GM23338 (cell line): Measurements from ENCODE around the gene UBA6. TPM values are rescaled to one million over a fixed set of nuclear protein-coding genes. Genes with fewer than 3 reads are reported as not detected.
A peak's percentile ranks its signal among the peaks of the same experiment; 100 is the strongest.

Experiments
- ATAC-seq: fragments of 200-7000 bp; cut with Tn5 transposase; 3 replicates; pipeline ENCODE4 v1.9.1; 2020
- DNase-seq: peaks from one replicate; pipeline ENCODE4 v3.0.0-alpha.2; 2015; ENCODE audit warnings: low spot score
- H2AFZ ChIP-seq: fragments of 200-600 bp; sonication (generic); 2 replicates; pipeline ENCODE4 v1.8.0; 2016; ENCODE audit warnings: antibody characterized with exemption, mild to moderate bottlenecking, moderate library complexity
- H3F3A ChIP-seq: fragments of 200-600 bp; sonication (generic); replicated peaks from 2 replicates; pipeline ENCODE4 v1.8.0; 2017; ENCODE audit warnings: antibody characterized with exemption, mixed run types, low read depth
- H3K27ac ChIP-seq: fragments of 200-600 bp; sonication (generic); 2 replicates; pipeline ENCODE4 v1.6.1; 2016; ENCODE audit warnings: low read depth
- H3K27me3 ChIP-seq: fragments of 200-600 bp; sonication (generic); 2 replicates; pipeline ENCODE4 v1.8.0; 2016; ENCODE audit warnings: mild to moderate bottlenecking, mixed run types, moderate library complexity; ENCODE audit not compliant: insufficient read depth
- H3K36me3 ChIP-seq: fragments of 200-600 bp; sonication (generic); 2 replicates; pipeline ENCODE4 v1.8.0; 2016; ENCODE audit warnings: mild to moderate bottlenecking; ENCODE audit not compliant: insufficient read depth
- H3K4me1 ChIP-seq: fragments of 200-600 bp; sonication (generic); 2 replicates; pipeline ENCODE4 v1.8.0; 2016; ENCODE audit warnings: mild to moderate bottlenecking, moderate library complexity; ENCODE audit not compliant: insufficient read depth
- H3K4me2 ChIP-seq: fragments of 200-600 bp; sonication (generic); 2 replicates; pipeline ENCODE4 v1.7.1; 2017; ENCODE audit warnings: mixed run types
- H3K4me3 ChIP-seq: fragments of 200-600 bp; sonication (generic); 2 replicates; pipeline ENCODE4 v1.6.1; 2016; ENCODE audit warnings: mixed run types
- H3K79me2 ChIP-seq: fragments of 200-600 bp; sonication (generic); replicated peaks from 2 replicates; pipeline ENCODE4 v1.8.0; 2017; ENCODE audit warnings: mild to moderate bottlenecking; ENCODE audit not compliant: insufficient read depth
- H3K9me2 ChIP-seq: fragments of 200-600 bp; sonication (generic); 2 replicates; pipeline ENCODE4 v1.8.0; 2017; ENCODE audit not compliant: insufficient read depth
- H4K20me1 ChIP-seq: fragments of 200-600 bp; sonication (generic); replicated peaks from 2 replicates; pipeline ENCODE4 v1.8.0; 2017; ENCODE audit warnings: mild to moderate bottlenecking; ENCODE audit not compliant: insufficient read depth
- H3K27ac Mint-ChIP-seq: 2 replicates; pipeline ENCODE4 v1.8.0; 2020; ENCODE audit warnings: inconsistent platforms, mild to moderate bottlenecking, moderate library complexity, mixed read lengths
- H3K27me3 Mint-ChIP-seq: 3 replicates; pipeline ENCODE4 v1.8.0; 2022; ENCODE audit warnings: low read depth, mild to moderate bottlenecking, moderate library complexity, mixed read lengths, inconsistent platforms; ENCODE audit not compliant: insufficient read depth, poor library complexity
- H3K36me3 Mint-ChIP-seq: 3 replicates; pipeline ENCODE4 v1.8.0; 2021; ENCODE audit warnings: low read depth, mild to moderate bottlenecking, inconsistent platforms, moderate library complexity, mixed read lengths
- H3K4me1 Mint-ChIP-seq: 3 replicates; pipeline ENCODE4 v1.8.0; 2020; ENCODE audit warnings: mild to moderate bottlenecking, inconsistent platforms, mixed read lengths
- H3K4me3 Mint-ChIP-seq: 3 replicates; pipeline ENCODE4 v1.8.0; 2021; ENCODE audit warnings: moderate library complexity, mild to moderate bottlenecking, inconsistent platforms, mixed read lengths
- H3K9me3 Mint-ChIP-seq: 3 replicates; pipeline ENCODE4 v1.8.0; 2020; ENCODE audit warnings: moderate library complexity, mild to moderate bottlenecking, inconsistent platforms, mixed read lengths
- CREB1 ChIP-seq: fragments of 250-450 bp; sonication (Bioruptor Pico); IDR thresholded peaks from 2 replicates; pipeline ENCODE4 v1.5.0; 2020; ENCODE audit warnings: low read depth, mild to moderate bottlenecking, moderate library complexity
- EZH2 ChIP-seq: fragments of 200-600 bp; sonication (generic); IDR thresholded peaks from one replicate; pipeline ENCODE4 v1.8.0; 2017; ENCODE audit warnings: antibody characterized with exemption, mild to moderate bottlenecking, low read depth; ENCODE audit not compliant: unreplicated experiment
- EZH2phosphoT487 ChIP-seq: fragments of 200-600 bp; sonication (generic); IDR thresholded peaks from one replicate; pipeline ENCODE4 v1.8.1; 2018; ENCODE audit warnings: antibody characterized with exemption; ENCODE audit not compliant: unreplicated experiment
- JUNB ChIP-seq: IDR thresholded peaks from one replicate; pipeline ENCODE4 v1.6.1; 2016; ENCODE audit warnings: antibody characterized with exemption; ENCODE audit not compliant: unreplicated experiment
- POLR2AphosphoS5 ChIP-seq: IDR thresholded peaks from 2 replicates; pipeline ENCODE4 v1.6.1; 2016; ENCODE audit warnings: antibody characterized with exemption, low read depth
- ZNF114 ChIP-seq: fragments of 250-450 bp; sonication (Bioruptor Pico); IDR thresholded peaks from 2 replicates; pipeline ENCODE4 v1.5.0; 2020; ENCODE audit warnings: mild to moderate bottlenecking, moderate library complexity
- ZNF331 ChIP-seq: fragments of 250-450 bp; sonication (Bioruptor Pico); IDR thresholded peaks from 2 replicates; pipeline ENCODE4 v1.5.0; 2020; ENCODE audit warnings: low read depth, mild to moderate bottlenecking, moderate library complexity
- polyA plus RNA-seq: library from polyadenylated mRNA; unstranded; fragments of >200 nt; fragmentation: Nextera tagmentation; extraction: Ambion mirVana; gene quantifications from 2 replicates; pipeline ENCODE4 v1.2.1, GENCODE V29; 2016
- total RNA-seq: library from RNA; depleted of rRNA; stranded (reverse); fragments of >200 nt; shearing (Covaris generic); gene quantifications from 2 replicates; pipeline ENCODE4 v1.2.3, GENCODE V29; 2014
- TF ChIP-seq, protein P1 (sequence below), 2 experiments: fragments of 200-600 bp in 1 of 2; sonication (generic) in 1 of 2; conservative IDR thresholded peaks; 2 replicates each; pipeline versions ENCODE4 v1.5.1 to v1.6.1; 2016 to 2017; ENCODE audit warnings: antibody characterized with exemption in 2 of 2, low read depth in 2 of 2, mild to moderate bottlenecking in 2 of 2, moderate library complexity in 1 of 2
- TF ChIP-seq, protein P2 (sequence below): fragments of 250-450 bp; sonication (Bioruptor Pico); IDR thresholded peaks from 2 replicates; pipeline ENCODE4 v1.5.0; 2020; ENCODE audit warnings: mild to moderate bottlenecking, moderate library complexity
- TF ChIP-seq, protein P3 (sequence below): IDR thresholded peaks from 2 replicates; pipeline ENCODE4 v1.6.1; 2016; ENCODE audit warnings: antibody characterized with exemption

The UBA6 gene
- total and polyA plus RNA-seq, 2 experiments from 2014 or later = 17.6 to 77.3 TPM

DNA sequence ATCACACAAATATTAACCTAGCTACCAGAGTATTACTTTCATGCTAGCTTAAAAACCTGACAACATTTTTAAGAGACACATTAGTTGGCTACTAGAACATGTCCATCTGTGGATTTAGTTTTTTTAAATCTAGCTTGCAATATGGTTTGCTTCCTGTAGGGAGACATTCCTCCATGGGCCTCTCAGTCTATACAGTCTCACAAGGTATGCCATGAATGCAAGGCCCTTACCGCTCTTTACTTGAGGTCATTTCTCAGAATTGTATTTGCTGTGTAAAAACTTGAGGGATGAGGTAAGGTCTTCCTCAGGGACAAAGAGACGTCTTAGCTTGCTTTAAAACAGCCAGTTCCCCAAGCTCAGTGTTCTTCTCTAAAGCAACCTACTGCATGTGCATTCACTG, 26.9 kb downstream of the UBA6 start:
- Mint-ChIP-seq H3K4me3 (no peak overlapping the region), H3K27ac (peak overlapping the region; percentile 83; the same call in 1 of the 2 replicates), H3K4me1 (no peaks in the 10 kb centered on the region), H3K27me3 (no peaks in the 10 kb centered on the region), H3K36me3 (peaks cover 52% of the 10 kb centered on the region), H3K9me3 (no peaks in the 10 kb centered on the region)
- peaks cover 51% of the 10 kb centered on the region for H3K36me3 ChIP-seq
- no peak for TF ChIP-seq CREB1 (CRISPR knock-in tag)
- TF ChIP-seq, protein P1, sequence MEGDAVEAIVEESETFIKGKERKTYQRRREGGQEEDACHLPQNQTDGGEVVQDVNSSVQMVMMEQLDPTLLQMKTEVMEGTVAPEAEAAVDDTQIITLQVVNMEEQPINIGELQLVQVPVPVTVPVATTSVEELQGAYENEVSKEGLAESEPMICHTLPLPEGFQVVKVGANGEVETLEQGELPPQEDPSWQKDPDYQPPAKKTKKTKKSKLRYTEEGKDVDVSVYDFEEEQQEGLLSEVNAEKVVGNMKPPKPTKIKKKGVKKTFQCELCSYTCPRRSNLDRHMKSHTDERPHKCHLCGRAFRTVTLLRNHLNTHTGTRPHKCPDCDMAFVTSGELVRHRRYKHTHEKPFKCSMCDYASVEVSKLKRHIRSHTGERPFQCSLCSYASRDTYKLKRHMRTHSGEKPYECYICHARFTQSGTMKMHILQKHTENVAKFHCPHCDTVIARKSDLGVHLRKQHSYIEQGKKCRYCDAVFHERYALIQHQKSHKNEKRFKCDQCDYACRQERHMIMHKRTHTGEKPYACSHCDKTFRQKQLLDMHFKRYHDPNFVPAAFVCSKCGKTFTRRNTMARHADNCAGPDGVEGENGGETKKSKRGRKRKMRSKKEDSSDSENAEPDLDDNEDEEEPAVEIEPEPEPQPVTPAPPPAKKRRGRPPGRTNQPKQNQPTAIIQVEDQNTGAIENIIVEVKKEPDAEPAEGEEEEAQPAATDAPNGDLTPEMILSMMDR (conservative IDR thresholded peaks at IDR 0.05; ENCODE audit: low read depth in 2 of 2) = peak in 1 of 2 experiments; percentile 18; a peak in 1 of 4 replicates
- ATAC-seq = peak; percentile 66
- H3F3A ChIP-seq = no peaks in the 10 kb centered on the region
- DNase-seq = peak; percentile 59
- H3K27ac ChIP-seq = 0 out of 2 replicates have a peak overlapping the region, but pooled peaks have one; percentile 67
- H3K4me3 ChIP-seq = no peak overlapping the region
- no peaks in the 10 kb centered on the region for H3K79me2 ChIP-seq
- no peak overlapping the region for H2AFZ ChIP-seq
- H3K4me2 ChIP-seq = no peak overlapping the region
- H3K9me2 ChIP-seq = no peaks in the 10 kb centered on the region
- H3K27me3 ChIP-seq = no peaks in the 10 kb centered on the region
- no peaks in the 10 kb centered on the region for H3K4me1 ChIP-seq
- 0 out of 2 replicates have a peak, but pooled peaks cover 3% of the 10 kb centered on the region for H4K20me1 ChIP-seq

DNA sequence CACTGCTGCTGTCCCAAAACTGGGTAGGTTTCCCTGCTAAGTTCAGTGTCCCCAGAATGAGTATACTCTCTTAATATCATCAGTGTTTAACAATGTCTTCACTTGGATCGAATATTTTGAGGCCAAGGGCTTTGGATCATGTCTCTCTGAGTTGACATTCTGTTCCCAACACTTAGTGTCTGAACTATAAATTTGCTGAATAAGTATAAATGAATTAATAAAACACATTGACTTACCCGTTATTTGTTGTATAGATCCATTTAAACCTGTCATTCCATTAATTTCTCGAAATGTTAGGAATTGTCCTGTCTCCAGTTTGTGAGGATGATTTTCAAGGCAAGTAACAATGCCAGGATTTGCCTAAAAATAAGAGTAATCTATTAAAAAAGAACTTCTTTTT, 32.6 kb downstream of the UBA6 start:
- Mint-ChIP-seq H3K4me1 (no peaks in the 10 kb centered on the region), H3K27me3 (no peaks in the 10 kb centered on the region), H3K4me3 (no peak overlapping the region), H3K36me3 (peaks cover 42% of the 10 kb centered on the region), H3K9me3 (no peaks in the 10 kb centered on the region), H3K27ac (no peak overlapping the region)
- no peak overlapping the region for H3K4me2 ChIP-seq
- H3K27ac ChIP-seq = no peak overlapping the region
- H2AFZ ChIP-seq = no peak overlapping the region
- no peaks in the 10 kb centered on the region for H3K4me1 ChIP-seq
- H3K4me3 ChIP-seq = no peak overlapping the region
- H3K79me2 ChIP-seq = no peaks in the 10 kb centered on the region; the same call in 1 of the 2 replicates
- no peaks in the 10 kb centered on the region for H3F3A ChIP-seq
- H4K20me1 ChIP-seq = 0 out of 2 replicates have a peak, but pooled peaks cover 3% of the 10 kb centered on the region
- no peak for DNase-seq
- no peaks in the 10 kb centered on the region for H3K9me2 ChIP-seq
- ATAC-seq = no peak
- H3K36me3 ChIP-seq = peaks cover 38% of the 10 kb centered on the region; the same call in 1 of the 2 replicates
- no peaks in the 10 kb centered on the region for H3K27me3 ChIP-seq
- TF ChIP-seq JUNB (no peak), EZH2phosphoT487 (no peak), POLR2AphosphoS5 (no peak), CREB1 (CRISPR knock-in tag) (no peak), EZH2 (no peak), ZNF331 (CRISPR knock-in tag) (no peak), ZNF114 (CRISPR knock-in tag) (no peak)
- TF ChIP-seq, protein P2, sequence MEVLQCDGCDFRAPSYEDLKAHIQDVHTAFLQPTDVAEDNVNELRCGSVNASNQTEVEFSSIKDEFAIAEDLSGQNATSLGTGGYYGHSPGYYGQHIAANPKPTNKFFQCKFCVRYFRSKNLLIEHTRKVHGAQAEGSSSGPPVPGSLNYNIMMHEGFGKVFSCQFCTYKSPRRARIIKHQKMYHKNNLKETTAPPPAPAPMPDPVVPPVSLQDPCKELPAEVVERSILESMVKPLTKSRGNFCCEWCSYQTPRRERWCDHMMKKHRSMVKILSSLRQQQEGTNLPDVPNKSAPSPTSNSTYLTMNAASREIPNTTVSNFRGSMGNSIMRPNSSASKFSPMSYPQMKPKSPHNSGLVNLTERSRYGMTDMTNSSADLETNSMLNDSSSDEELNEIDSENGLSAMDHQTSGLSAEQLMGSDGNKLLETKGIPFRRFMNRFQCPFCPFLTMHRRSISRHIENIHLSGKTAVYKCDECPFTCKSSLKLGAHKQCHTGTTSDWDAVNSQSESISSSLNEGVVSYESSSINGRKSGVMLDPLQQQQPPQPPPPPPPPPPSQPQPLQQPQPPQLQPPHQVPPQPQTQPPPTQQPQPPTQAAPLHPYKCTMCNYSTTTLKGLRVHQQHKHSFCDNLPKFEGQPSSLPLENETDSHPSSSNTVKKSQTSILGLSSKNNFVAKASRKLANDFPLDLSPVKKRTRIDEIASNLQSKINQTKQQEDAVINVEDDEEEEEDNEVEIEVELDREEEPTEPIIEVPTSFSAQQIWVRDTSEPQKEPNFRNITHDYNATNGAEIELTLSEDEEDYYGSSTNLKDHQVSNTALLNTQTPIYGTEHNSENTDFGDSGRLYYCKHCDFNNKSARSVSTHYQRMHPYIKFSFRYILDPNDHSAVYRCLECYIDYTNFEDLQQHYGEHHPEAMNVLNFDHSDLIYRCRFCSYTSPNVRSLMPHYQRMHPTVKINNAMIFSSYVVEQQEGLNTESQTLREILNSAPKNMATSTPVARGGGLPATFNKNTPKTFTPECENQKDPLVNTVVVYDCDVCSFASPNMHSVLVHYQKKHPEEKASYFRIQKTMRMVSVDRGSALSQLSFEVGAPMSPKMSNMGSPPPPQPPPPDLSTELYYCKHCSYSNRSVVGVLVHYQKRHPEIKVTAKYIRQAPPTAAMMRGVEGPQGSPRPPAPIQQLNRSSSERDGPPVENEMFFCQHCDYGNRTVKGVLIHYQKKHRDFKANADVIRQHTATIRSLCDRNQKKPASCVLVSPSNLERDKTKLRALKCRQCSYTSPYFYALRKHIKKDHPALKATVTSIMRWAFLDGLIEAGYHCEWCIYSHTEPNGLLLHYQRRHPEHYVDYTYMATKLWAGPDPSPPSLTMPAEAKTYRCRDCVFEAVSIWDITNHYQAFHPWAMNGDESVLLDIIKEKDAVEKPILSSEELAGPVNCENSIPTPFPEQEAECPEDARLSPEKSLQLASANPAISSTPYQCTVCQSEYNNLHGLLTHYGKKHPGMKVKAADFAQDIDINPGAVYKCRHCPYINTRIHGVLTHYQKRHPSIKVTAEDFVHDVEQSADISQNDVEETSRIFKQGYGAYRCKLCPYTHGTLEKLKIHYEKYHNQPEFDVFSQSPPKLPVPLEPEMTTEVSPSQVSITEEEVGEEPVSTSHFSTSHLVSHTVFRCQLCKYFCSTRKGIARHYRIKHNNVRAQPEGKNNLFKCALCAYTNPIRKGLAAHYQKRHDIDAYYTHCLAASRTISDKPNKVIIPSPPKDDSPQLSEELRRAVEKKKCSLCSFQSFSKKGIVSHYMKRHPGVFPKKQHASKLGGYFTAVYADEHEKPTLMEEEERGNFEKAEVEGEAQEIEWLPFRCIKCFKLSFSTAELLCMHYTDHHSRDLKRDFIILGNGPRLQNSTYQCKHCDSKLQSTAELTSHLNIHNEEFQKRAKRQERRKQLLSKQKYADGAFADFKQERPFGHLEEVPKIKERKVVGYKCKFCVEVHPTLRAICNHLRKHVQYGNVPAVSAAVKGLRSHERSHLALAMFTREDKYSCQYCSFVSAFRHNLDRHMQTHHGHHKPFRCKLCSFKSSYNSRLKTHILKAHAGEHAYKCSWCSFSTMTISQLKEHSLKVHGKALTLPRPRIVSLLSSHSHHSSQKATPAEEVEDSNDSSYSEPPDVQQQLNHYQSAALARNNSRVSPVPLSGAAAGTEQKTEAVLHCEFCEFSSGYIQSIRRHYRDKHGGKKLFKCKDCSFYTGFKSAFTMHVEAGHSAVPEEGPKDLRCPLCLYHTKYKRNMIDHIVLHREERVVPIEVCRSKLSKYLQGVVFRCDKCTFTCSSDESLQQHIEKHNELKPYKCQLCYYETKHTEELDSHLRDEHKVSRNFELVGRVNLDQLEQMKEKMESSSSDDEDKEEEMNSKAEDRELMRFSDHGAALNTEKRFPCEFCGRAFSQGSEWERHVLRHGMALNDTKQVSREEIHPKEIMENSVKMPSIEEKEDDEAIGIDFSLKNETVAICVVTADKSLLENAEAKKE (CRISPR knock-in tag) = no peak
- TF ChIP-seq, protein P1 (conservative IDR thresholded peaks at IDR 0.05; ENCODE audit: low read depth in 2 of 2) = no peak
- TF ChIP-seq, protein P3, sequence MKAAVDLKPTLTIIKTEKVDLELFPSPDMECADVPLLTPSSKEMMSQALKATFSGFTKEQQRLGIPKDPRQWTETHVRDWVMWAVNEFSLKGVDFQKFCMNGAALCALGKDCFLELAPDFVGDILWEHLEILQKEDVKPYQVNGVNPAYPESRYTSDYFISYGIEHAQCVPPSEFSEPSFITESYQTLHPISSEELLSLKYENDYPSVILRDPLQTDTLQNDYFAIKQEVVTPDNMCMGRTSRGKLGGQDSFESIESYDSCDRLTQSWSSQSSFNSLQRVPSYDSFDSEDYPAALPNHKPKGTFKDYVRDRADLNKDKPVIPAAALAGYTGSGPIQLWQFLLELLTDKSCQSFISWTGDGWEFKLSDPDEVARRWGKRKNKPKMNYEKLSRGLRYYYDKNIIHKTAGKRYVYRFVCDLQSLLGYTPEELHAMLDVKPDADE = no peak
